ENCODE results near the gene CARD9.

- no peak for TF ChIP-seq EZH2 (IDR thresholded peaks at IDR 0.05; ENCODE audit: insufficient read depth, poor library complexity, severe bottlenecking)
- no peak for TF ChIP-seq EZH2phosphoT487 (IDR thresholded peaks at IDR 0.05; ENCODE audit: insufficient read depth, low read depth)
These were observed 24.2 kb upstream of the CARD9 start for GRCh38 chr9:136397643-136398042.
